Nucleus accumbens (tissue), 56 donors: Measurements from ENCODE around the gene RAB11FIP3.
A peak's percentile ranks its signal among the peaks of the same experiment; 100 is the strongest.

Source experiments
- DNase-seq, 56 donors: peaks; one replicate each; lab custom pipeline; 2025; lab: John Stamatoyannopoulos, UW

The RAB11FIP3 gene

DNA sequence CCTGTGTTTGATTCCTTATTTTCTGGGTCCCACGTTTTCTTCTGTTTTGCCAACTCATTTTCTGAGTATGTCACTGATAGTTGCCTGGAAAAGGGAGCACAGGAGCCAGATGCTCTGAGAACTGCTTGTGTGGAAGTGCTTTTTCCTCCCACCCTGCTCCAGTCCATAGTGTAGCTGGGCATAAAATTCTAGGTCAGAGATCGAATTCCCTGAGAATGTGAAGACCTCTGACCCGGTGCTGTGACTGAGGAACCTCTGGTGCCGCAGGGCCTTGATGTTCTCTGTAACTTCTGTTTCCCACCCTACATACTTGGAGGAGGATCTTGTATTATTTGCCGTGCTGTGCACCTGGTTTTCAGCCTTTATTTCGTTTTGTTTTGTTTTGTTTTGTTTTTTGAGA lies 82.5 kb downstream of the RAB11FIP3 start:
- no peak for DNase-seq

DNA sequence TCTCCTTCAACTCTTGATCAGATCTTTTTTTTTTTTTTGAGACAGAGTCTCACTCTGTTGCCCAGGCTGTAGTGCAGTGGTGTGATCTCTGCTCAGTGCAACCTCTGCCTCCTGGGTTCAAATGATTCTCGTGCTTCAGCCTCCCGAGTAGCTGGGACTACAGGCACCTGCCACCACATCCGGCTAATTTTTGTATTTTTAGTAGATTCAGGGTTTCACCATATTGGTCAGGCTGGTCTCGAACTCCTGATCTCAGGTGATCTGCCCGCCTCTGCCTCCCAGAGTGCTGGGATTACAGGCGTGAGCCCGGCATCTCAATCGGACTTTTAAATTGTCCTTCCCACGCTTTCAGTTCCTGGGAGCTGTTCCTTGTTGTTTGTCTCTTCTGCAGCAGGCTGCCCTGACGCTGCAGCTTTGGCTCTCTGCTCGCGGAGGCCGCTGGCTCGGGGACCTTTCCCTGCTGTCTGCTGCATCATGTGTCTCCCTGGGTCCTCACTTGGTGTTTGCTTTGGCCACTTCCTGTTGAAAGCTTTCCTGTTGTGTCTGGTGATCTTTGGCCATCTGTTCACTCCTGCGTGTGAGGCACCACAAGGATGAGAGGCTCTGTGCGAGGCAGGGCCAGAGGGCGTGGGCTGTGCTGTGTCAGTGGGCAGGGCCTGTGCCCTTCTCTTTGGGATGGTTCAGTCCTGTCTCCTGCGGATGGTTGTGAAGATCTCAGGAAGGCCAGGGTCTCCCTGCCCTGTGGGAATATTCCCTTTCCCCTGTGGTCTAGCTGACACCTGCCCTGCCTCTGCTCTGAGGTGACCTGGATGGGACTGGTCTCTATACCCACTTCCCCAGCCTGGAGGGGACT lies 83.7 kb downstream of the RAB11FIP3 start:
- peak in 7 of 56 donors; percentile 7 to 31 (median 20) for DNase-seq

DNA sequence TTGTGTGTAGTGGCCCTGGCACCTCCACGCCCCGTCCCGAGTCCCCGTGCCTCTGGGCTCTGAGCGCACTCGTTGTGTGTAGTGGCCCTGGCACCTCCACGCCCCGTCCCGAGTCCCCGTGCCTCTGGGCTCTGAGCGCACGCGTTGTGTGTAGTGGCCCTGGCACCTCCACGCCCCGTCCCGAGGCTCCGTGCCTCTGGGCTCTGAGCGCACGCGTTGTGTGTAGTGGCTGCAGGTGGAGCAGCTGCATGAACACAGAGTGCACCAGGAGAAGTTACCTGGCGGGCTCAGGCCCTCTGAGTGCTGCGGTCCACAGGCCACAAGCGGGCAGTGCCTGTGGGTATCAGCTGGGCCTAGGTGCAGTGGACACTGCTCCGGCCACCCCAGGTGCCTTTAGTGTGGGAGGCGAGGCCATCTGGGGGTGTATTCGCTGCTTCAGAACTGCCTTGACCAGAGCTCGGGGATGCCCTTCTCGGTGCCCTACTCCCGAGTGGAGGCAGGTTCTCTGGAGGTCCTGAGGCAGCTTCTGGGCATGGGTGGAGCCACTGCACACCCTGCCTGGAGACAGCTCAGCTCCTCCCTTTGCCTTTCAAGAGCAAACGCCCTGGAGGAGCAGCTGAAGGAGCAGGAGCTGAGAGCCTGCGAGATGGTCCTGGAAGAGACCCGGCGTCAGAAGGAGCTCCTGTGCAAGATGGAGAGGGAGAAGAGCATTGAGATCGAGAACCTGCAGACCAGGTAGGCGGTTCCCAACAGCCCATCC lies 84.8 kb downstream of the RAB11FIP3 start:
- no peak for DNase-seq

DNA sequence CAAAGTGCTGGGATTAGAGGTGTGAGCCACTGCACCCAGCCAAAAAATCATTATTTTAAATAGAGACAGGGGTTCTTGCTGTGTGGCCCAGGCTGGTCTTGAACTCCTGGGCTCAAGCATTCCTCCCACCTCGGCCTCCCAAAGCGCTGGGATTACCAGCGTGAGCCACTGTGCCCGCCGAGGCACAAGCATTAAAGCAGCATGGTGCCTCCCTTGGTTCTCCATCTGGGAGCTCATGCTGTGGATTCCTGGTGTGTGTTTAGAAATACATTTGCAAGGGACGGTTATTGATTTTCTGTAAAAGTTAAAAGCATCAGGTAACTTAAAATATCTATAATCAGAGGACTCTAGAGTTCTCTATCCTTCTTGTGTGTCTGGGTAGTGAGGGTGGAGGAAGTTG lies 87.4 kb downstream of the RAB11FIP3 start:
- DNase-seq = no peak

DNA sequence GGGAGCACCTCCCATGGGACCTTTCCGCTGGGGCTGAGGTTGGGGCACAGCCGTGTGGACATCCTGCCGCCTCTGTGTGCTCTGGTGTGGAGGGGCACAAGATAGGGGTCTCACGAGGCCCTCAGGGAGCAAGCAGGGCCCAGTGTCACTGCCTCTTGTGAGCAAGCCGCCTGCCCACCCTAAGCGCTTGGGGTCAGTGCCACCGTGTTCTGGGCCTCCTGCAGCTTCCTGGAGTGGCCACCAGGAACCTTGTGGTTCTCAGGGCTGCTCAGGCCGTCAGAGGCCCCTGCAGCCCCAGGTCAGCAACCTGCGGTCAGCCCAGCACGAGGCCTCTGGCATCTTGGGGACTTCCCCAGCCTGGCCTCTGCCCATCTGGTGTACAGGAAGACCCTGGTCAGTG lies 88.5 kb downstream of the RAB11FIP3 start:
- DNase-seq = no peak

DNA sequence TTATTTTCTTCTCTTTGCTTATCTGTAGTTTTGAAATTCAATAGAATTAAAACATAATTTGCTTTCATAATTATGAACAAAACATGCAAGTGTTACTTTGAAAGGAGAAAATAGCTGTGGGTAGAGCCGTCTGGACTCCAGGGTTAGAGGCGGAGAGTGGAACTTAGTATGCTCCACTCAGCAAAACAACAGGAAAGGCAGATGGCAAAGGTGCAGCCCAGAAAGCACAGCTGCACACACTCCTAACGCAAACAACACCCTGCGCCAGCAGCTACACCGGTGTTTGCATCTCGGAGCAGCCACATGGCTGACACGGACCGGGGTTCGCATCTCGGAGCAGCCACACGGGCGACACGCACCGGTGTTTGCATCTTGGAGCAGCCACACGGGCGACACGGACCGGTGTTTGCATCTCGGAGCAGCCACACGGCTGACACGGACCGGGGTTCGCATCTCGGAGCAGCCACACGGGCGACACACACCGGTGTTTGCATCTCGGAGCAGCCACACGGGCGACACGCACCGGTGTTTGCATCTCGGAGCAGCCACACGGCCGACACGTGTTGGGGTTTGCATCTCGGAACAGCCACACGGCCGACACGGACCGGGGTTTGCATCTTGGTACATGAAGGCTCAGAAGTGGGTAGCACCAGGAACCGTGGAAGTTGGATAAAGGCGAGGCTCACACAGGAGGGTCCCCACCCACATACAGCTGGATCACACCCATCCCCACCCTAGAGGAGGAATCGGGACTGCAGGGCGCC lies 89.9 kb downstream of the RAB11FIP3 start:
- no peak for DNase-seq

DNA sequence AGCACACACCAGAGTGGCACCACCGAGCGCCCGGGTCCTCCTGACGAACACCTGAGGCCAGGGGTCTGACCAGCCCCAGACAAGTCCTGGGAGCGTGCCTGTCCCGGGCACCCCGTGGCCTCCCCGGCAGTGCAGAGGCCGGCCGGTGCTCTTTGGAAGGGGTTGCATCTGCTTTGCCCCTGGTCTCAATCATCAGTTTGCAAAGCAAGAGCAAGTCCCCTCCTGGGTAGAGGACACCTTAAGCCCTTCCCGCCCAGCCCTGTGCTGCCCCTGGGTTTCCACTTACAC lies 90.4 kb downstream of the RAB11FIP3 start:
- DNase-seq = no peak

DNA sequence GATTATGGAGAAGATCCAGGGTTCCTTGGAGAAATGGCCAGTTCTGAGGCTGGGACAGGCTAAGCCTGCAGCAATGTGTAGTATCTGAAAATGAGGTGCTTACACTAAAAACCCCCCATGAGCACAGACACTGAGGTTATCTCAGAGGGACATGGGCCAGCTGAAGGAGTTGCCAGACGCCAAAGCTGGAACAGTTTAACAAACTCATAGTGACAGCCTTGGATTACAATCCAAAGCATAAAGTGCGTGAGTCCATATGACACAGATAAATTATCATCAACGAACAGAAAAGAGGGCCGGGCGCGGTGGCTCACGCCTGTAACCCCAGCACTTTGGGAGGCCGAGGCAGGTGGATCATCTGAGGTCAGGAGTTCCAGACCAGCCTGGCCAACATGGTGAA lies 90.9 kb downstream of the RAB11FIP3 start:
- DNase-seq = no peak

DNA sequence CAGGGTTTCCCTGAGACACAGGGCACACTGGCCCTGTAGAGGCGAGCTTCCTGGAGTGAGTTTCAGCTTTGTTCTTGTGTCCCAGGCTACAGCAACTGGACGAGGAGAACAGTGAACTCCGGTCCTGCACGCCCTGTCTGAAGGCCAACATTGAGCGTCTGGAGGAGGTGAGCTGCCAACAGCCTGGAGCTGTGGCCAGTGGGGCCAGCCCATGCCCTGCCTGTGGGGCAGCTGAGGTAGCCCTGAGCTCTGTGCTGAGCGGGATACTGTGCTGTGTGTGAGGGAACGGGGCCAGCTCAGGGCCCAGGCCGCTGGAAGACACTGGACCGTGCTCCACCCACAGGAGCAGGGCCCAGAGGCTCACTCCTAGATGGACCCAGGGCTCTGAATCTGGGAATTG lies 93.4 kb downstream of the RAB11FIP3 start:
- DNase-seq = peak in 17 of 56 donors; percentile 4 to 61 (median 27)

DNA sequence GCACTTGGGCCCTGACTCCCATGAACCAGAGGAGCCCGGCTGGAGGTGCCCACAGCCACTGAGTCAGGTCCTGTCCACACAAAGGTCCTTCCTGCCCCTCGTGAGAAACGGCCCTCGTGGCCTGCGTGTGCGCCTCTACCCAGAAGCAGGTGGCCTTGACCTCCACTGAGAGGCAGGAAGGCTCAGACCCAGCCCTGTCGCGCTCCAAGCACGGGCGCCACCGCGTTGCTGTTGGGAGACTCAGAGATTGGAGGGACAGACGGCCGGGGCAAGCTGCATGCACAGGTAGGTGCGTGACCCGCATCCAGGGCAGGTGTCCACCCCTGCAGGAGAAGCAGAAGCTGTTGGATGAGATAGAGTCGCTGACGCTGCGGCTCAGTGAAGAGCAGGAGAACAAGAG lies 94.0 kb downstream of the RAB11FIP3 start:
- DNase-seq = no peak

DNA sequence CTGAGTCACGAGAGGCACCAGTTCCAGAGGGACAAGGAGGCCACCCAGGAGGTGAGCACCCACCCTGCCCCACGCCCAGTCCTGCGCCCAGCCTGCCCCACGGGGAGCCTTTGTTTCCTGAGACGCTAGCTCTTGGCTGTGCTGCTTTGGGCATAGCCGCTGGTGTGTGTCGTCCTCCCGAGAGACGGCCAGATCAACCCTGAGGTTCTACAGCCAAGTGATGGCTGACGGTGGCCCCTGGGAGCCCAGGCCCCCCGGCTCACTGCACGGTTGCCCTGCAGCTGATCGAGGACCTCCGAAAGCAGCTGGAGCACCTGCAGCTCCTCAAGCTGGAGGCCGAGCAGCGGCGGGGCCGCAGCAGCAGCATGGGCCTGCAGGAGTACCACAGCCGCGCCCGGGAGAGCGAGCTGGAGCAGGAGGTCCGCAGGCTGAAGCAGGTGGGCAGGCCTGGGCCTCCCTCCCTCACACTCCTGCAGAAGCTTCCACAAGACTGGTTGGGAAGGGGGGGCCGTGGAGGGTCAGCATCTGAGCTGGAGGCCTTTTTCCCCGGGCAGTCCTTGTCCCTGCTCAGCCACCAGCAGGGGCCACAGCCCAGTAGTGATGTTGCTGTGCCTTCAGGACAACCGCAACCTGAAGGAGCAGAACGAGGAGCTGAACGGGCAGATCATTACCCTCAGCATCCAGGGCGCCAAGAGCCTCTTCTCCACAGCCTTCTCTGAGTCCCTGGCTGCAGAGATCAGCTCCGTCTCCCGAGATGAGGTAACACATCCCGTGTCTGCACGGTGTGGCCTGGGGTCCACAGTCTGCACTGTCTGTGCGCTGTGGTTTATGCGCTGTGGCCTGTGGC lies 94.6 kb downstream of the RAB11FIP3 start:
- DNase-seq = no peak

DNA sequence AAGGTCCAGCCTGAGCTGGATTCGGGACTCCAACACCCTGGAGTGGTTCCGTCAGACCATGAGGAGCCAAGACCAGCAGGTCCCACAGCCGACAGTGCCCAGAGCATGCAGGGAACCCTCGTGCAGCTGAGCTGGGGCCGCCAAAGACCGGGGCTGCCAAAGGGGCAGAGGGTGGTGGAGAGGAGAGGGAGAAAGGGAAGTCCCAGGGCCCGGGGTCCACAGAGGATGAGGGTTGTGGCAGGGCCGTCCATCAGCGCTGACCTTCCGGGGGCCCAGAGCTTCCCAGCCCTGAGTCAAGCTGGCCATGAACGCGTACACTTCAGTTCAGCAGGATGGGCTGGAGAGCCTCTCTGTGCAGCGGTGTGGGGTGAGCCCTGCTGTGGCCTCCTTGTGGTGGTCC lies 95.4 kb downstream of the RAB11FIP3 start:
- DNase-seq = no peak

DNA sequence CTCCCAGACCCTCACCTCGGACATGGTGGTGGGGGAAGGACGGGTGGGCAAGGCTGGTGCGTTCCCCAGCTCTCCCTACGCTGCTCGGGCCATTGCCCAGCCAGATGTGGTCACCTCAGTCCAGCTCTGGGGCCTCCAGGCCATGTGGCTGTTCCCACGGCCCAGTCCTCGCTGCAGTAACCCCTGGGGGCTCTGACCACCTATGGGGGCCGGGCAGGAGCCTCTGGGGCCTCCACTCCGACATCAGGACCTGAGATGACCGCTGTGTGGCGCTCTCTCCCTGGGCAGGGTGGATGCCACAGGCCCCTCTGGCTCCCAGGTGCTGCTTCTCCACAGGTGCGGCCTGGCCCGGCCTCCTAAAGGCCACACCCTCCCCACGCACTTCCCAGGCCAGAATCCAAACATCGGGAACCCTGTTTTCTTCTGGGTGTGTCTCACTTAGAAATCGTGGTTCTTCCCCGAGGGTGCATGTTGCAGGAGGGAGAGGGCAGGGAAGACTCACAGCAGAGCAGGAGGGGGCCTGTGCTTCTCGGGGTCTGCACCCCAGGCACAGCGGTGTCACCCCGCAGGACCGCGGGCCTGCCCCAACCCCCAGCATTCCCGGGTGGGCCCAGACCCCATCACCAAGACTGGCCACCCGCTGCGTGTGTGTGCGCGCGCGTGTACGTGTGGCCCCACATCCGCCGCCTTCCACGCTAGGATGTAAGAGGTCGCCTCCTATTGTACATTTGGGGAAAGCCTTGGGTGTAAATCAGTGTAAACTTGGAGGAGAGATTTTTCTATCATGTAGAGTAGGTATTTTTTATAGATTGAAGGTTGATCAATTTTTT lies 96.1 kb downstream of the RAB11FIP3 start:
- DNase-seq = no peak

DNA sequence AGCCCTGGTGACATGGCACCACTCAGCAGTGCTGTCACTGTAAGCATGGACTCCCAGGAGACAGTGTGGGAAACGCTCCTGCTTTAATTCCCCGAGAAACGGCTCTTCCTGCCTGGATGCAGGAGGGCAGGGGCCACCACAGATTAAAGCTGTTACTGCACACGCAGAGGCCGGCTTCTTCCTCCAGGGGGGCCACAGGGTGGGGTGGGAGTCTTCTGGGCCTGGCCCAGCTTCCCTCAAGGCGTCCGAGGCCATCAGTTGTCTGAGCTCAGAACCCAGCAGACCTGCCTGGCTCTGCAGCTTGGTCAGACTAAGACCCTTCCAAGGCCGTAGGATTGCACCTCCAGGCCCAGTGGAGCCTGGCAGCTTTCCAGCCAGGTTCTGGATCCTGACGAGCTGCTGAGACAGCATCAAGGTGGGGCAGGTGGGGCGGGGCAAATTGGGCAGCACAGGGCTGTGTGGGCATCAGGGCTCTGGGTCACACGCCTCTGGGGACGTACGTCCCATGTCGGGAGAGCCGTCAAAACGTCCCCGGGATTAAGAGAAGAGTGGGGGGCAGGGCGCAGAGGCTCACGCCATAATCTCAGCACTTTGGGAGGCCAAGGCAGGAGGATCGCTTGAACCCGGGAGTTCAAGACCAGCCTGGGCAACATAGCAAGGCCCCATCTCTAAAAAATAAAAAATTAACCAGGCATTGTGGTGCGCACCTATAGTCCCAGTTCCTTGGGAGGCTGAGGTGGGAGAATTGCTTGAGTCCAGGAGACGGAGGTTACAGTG lies 97.1 kb downstream of the RAB11FIP3 start:
- no peak for DNase-seq

DNA sequence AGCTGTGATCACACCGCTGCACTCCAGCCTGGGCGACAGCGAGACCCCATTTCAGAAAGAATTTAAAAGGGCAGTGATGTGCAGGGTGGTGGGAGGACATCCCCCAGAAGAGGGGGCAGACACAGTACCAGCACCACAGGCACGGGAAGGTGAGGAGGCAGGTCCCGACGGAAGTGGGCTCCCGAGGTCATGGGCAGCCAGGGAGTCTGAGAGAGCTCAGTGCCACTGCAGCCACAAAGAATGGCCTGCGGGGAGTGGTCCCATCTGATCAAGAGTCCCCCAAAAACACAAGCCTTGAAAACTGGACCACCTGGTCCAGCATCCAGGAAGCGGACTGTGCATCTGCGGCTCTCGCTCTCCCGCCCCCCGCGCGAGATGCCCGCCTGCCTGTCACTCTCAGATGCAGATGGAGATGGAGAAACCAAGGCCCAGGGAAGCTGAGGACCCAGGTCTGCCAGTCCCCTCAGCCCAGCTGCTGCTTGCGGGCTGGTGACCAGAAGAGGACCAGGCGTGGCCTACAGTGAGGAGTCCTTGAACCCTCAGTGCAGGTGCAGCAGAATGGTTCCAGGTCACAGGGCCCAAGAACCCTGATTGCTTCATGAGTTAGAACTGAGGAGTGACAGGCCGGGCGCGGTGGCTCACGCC lies 97.8 kb downstream of the RAB11FIP3 start:
- DNase-seq = no peak

DNA sequence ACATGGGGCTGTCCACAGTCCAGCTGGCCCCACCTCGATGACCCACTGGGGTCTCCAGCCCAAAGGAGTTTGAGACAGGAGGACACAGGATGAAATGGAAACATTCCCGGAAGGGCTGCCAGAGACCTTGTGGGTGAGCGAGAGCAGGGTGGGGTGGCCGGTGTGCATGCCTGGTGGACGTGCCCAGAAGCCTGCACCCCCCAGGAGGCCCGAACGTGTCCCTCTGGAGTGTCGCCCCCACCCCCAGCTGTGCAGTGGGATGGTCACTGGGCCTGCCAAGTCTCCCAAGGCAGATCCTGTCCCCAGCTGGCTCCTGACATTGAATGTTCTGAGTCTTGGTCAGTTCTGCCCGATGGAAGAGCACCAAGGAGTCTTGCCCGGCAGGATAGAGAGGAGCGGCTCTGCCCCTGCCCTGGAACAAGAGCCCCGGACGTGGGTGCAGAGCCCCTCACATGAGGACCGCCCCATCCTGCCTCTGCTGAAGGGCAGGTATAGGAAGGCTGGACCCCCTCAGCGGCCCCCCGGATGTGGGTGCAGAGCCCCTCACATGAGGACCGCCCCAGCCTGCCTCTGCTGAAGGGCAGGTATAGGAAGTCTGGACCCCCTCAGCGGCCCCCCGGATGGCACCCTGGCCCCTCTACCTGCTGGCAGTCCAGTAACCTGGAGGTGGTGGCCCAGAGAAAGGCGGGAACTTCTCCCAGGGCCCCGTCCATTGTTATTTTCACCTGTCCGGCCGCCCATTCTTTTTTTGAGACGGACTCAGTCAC lies 99.0 kb downstream of the RAB11FIP3 start:
- DNase-seq = no peak

DNA sequence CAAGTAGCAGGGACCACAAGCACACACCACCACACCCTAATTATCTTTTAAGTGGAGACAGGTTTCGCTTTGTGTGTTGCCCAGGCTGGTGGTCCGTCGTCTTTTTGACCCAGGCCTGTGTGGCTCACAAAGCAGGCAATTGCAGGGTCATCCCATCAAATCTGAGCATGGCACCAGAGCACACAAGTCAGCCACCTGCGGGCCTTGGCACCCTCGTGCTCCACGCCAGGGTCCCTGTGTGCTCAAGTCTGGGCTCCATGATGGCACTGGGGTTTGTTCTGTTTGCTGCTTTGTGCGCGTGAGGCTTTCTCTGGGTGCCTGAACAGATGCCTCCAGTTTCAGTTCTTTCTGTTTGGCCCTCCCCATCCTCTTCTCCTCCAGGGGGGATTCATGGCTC lies 99.7 kb downstream of the RAB11FIP3 start:
- peak in 1 of 56 donors; percentile 45 for DNase-seq
